ENCODE measurements around the gene YIF1A. TPM values are rescaled to one million over a fixed set of nuclear protein-coding genes. Genes with fewer than 3 reads are reported as not detected.
"Not testable (repeated sequence)": the region's sequence is repeated elsewhere in the genome, so short reads cannot be mapped to it uniquely, and the experiment has no call there.

The YIF1A gene
- total RNA-seq, 1 donor from 2014 or later = 74.0 TPM

GRCh38 chr11:66314186-66314501, 25.2 kb upstream of the YIF1A start:
- peak overlapping the region; percentile 98 for H3K27ac Mint-ChIP-seq
- peak overlapping the region; percentile 84 for H3K4me3 Mint-ChIP-seq
- no peak for DNase-seq (ENCODE audit: low spot score in 2 of 2, unreplicated experiment in 2 of 2)
- H3K9me3 Mint-ChIP-seq = no peaks in the 10 kb centered on the region
- TF ChIP-seq CTCF (IDR thresholded peaks at IDR 0.05; ENCODE audit: unreplicated experiment) = no peak
- no peaks in the 10 kb centered on the region for H3K36me3 Mint-ChIP-seq
- peaks cover 3% of the 10 kb centered on the region for H3K27me3 Mint-ChIP-seq (ENCODE audit: low read depth)
- H3K4me1 Mint-ChIP-seq = peaks cover 47% of the 10 kb centered on the region

DNA sequence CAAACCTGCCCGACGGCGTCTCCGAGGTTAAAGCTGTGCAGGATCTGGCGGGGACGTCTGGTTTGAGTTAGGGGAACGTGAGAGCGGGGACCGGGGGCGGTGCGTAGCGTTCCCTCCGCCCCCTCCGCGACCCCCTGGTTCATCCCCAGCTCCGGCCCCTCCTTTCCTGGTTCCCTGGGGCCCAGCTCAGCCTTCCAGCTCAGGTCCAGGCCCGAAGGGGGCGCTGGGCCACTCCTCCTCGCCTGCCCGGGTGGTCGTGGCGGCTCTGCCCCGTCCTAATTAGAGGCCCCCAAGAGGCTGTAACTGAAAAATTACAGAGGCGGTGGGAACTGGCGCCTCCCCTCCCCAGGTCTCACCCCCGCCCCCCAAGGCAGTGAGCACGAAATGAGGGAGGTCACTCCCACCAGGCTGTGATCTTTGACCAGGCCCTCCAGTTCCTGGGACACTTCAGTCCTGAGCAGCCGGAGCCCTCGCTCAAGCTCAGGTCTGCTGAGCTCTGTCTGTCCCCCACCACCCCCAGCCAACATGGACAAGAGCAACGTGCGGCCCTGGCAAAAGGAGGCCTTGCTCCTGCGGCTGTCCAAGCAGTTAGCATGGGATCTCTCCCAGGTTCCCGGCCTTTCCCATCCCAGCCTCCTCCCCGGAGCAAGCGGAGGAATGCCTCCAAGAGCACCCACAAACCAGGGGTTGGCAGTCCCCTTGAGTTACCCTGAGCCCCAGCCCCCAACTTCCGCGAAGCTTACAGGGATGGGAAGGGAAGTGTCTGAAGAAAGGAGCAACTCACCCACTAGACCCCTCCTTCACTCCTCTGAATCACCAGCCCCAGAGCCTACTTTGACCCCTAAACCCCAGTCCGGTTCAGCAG, 24.6 kb upstream of the YIF1A start:
- H3K27me3 Mint-ChIP-seq (ENCODE audit: low read depth) = peaks cover 3% of the 10 kb centered on the region
- TF ChIP-seq CTCF (IDR thresholded peaks at IDR 0.05; ENCODE audit: unreplicated experiment) = peak; percentile 23
- peaks cover 41% of the 10 kb centered on the region for H3K4me1 Mint-ChIP-seq
- no peaks in the 10 kb centered on the region for H3K36me3 Mint-ChIP-seq
- peak overlapping the region; percentile 98 for H3K27ac Mint-ChIP-seq
- DNase-seq (ENCODE audit: low spot score in 2 of 2, unreplicated experiment in 2 of 2) = peak; percentile 56 to 69
- H3K9me3 Mint-ChIP-seq = no peaks in the 10 kb centered on the region
- H3K4me3 Mint-ChIP-seq = peak overlapping the region; percentile 84

GRCh38 chr11:66312549-66313320, 23.8 kb upstream of the YIF1A start:
- no peaks in the 10 kb centered on the region for H3K9me3 Mint-ChIP-seq
- DNase-seq (ENCODE audit: low spot score in 2 of 2, unreplicated experiment in 2 of 2) = peak; percentile 99 to 100
- peak overlapping the region; percentile 98 for H3K27ac Mint-ChIP-seq
- peaks cover 3% of the 10 kb centered on the region for H3K27me3 Mint-ChIP-seq (ENCODE audit: low read depth)
- peak overlapping the region; percentile 84 for H3K4me3 Mint-ChIP-seq
- TF ChIP-seq CTCF (IDR thresholded peaks at IDR 0.05; ENCODE audit: unreplicated experiment) = no peak
- peaks cover 34% of the 10 kb centered on the region for H3K4me1 Mint-ChIP-seq
- no peaks in the 10 kb centered on the region for H3K36me3 Mint-ChIP-seq

DNA sequence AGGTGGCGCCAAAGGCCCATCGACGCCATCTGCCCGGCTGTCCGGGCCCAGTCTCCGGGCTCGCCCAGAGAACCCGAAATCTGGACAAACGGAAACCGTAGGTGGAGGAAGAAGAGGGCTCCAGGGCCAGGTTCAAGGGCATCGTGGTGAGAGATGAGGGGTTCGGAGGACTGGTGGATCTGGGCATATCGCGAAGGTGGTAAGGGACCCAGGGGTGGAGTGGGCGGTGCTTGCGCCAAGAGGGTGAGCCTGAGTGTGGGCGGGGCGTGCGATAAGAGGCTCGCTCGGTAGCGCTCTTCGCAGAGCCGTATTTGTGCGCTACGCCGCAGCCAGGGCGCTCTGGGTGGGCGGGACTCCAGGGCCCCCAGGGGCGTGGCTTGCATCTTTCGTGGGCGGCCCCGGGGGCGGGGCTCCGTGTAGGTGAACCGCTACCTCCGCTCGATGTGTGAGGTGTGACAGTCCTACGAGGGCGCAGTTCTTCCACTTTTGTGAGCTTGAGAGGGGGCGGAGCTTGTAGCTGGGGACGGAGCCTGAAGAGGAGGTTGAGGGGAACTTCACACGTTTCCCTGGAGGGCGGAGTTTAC, 23.1 kb upstream of the YIF1A start:
- H3K27me3 Mint-ChIP-seq (ENCODE audit: low read depth) = peaks cover 5% of the 10 kb centered on the region
- H3K4me3 Mint-ChIP-seq = peak overlapping the region; percentile 84
- peak; percentile 82 to 93 for DNase-seq (ENCODE audit: low spot score in 2 of 2, unreplicated experiment in 2 of 2)
- H3K36me3 Mint-ChIP-seq = no peaks in the 10 kb centered on the region
- TF ChIP-seq CTCF (IDR thresholded peaks at IDR 0.05; ENCODE audit: unreplicated experiment) = peak; percentile 9
- no peaks in the 10 kb centered on the region for H3K9me3 Mint-ChIP-seq
- H3K27ac Mint-ChIP-seq = peak overlapping the region; percentile 98
- H3K4me1 Mint-ChIP-seq = peaks cover 28% of the 10 kb centered on the region

- peaks cover 28% of the 10 kb centered on the region for H3K4me1 Mint-ChIP-seq
- peak; percentile 73 for TF ChIP-seq CTCF (IDR thresholded peaks at IDR 0.05; ENCODE audit: unreplicated experiment)
- no peak for DNase-seq (ENCODE audit: low spot score in 2 of 2, unreplicated experiment in 2 of 2)
- H3K9me3 Mint-ChIP-seq = no peaks in the 10 kb centered on the region
- H3K4me3 Mint-ChIP-seq = peak overlapping the region; percentile 84
- H3K27me3 Mint-ChIP-seq (ENCODE audit: low read depth) = peaks cover 5% of the 10 kb centered on the region
- H3K27ac Mint-ChIP-seq = peak overlapping the region; percentile 98
- no peaks in the 10 kb centered on the region for H3K36me3 Mint-ChIP-seq
Measured at GRCh38 chr11:66311470-66311964, 22.6 kb upstream of the YIF1A start.

DNA sequence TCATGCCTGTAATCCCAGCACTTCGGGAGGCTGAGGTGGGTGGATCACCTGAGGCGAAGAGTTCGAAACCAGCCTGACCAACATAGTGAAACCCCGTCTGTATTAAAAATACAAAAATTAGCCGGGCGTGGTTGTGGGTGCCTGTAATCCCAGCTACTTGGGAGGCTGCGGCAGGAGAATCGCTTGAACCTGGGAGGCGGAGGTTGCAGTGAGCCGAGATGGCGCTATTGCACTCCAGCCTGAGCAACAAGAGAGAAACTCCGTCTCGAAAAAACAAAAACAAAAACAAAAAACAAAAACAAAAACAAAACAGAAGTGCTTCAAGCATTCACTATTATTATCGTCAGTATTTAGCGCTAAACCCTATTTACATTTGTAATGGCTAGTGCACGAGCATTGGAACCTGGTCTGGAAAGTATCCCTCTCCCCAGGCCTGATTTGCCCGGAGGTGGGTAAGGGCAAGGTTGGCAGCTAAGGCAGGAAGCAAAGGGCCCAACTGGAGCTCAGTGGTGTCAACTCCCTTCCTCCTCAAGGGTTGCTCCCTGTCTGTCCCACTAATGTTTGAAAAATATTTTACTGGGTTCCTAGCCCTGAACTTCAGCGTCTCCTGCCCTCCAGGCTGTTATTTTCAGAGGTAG, 22.0 kb upstream of the YIF1A start:
- H3K4me3 Mint-ChIP-seq; H3K9me3 Mint-ChIP-seq; H3K36me3 Mint-ChIP-seq; DNase-seq (ENCODE audit: low spot score in 2 of 2, unreplicated experiment in 2 of 2); H3K27ac Mint-ChIP-seq; H3K27me3 Mint-ChIP-seq (ENCODE audit: low read depth): not testable (repeated sequence)
- H3K4me1 Mint-ChIP-seq = peaks cover 24% of the 10 kb centered on the region
